ENCODE measurements around the gene FADS2.

The FADS2 gene

DNA sequence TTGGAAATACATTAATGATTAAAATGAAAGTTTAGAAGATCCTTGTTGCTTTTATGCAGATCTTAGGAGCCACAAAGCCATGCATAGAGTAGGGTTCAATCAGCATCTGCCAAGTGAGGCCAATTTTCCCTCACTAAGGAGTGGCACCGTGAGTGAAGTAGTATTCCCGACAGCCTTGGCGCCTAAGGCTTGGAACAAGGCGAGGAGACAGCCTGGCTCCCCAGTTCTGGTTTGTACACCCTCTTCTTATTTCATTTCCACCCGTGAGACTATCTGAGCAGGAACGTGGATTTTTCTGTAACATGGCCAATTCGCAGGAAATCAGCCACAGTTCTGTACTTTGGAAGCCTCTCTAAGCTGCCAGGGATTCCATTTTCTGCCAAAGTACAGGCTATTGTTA, 22.6 kb downstream of the FADS2 start:
- DNase-seq, result no peak

DNA sequence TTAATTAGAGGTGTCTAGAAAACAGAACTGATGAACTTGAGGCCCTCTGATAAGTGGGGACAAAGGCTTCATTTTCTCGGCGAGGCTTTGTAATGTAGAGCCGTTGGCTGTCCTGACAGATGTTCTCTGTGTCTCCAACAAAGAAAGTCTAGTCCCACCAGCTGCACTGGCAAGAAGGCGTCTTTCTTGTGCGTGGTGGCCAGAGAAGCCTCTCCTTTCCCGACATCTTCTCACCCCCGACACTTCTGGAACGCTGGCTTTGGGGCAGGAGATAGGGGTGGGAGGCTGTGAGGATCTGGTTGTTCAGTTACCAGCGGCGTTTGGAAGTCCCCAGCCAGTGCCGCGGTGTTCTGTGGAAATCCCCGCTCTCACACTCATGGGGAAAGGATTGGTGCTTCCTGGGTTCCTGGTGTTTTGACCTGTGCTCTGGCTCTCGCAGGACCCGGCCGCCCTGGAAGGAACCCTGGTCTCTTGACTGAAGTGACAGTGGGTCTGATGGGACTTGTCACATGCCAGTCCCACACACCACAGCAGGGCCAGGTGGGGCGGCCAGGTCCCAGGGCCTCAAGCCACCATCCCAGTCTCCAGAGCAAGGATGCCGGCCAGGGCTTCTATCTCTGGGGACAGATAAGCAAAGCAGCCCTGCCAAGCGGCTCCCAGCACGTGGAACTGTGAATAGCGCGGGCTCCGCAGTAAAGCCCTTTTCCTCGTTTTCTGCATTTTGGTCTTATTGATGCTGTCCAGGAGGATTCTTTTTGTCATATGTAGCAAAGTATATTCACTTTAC, 23.2 kb downstream of the FADS2 start:
- DNase-seq, result no peak

DNA sequence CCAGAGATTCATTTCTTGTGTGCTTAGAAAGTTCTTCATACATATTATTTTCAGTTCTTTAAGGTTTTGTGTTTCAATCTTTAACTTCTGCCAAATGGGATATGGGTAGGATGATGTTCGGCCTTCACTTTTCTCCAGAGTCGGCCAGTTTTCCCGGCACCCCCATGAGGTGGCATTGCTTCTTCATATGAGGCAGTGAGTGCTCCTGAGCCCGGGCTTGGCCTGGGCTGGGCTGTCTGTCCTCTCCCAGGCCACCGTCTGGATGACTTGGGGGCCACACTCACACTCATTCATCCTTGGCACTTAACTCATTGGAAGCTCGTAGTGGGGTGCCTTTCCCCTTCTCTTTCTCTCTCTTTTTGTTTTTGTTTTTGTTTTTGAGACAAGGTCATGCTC, 23.8 kb downstream of the FADS2 start:
- DNase-seq, result no peak

DNA sequence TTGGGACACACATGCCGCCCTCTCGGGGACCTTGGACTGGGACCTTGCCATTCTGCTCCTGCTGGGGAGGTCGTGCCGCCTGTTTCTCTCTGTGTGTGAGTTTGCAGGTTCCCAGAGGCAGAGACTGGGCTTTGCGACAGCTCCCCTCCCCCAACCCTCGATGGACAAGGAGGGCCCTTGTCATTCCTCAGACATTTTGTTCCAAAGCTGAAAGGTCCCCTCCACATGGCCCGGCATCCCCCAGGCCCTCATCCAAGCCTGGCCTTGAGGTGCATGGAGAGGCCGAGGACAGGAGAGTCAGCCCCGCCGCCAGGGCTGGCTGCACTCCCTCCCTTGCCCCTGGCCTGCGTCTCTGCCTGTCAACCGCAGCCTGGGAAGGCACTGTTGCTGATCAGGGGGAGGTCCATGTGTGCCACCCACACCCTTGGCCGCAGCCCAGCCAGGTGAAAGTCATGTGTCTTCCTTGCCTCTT, 25.6 kb downstream of the FADS2 start:
- no peak for DNase-seq

DNA sequence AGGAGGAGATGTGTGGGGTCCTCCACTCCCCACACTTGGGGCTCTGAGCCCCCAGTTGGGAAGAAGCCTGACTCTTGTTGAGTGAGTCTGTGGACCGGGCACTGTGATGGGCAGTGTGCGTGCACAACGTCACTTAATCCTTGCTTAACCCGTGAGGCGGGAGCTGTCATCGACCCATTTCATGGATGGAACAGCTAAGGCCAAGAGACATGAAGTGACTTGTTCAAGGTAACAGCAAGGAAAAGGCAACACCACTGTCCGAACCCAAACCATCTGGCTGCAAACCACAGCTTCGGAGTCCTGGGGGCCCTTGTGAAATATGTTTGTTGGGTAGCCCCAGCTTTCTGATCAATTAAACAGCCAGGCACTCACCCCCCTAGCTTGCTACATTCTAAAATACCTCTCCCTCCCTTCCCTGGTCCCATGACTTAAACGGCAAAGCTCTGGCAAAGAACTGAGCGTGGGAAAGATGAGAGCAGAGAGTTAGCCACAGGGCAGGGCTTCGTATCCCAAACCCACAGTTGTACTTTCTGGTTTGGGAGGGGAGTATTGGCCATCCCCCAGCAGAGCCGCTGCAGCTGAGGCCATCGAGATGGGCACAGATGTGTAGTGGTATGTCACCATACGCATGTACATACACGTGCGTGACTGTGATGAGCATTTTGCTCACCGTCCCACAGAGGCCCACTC, 26.3 kb downstream of the FADS2 start:
- no peak for DNase-seq

DNA sequence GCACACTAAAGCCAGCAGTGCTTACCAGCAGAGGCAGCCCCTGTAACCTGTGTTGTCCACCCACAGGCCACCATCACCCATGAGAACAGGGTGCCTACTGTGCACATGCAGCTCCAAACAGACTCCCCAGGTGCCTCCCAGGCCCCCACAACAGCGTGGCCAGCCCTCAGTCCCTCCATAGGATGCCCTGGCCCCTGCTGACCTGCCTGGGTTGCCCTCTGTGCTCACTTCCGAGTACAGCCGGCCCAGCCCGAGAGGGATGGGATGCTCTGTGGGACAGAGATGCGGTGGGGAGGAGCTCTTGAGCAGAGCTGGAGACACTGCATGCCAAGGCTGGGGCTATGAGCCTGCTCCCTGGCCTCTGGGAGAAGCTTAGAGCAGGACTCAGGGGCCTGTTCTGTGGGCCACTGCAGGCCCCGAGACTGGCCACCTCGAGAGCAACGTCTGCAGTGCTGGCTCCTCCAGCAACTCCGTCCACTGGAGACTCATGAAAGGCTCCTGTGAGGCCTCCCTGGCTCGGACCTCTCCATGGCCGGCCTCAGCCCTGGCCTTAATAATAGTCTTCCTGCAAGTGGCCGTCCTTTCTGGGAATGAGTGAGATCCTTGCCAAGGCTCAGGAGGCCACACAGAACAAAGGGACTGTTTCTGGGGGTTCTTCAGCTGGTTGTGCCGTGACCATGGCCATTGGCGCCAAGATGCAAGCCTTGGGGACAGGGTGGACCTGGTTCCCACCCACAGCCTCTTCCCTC, 27.0 kb downstream of the FADS2 start:
- DNase-seq, result no peak

DNA sequence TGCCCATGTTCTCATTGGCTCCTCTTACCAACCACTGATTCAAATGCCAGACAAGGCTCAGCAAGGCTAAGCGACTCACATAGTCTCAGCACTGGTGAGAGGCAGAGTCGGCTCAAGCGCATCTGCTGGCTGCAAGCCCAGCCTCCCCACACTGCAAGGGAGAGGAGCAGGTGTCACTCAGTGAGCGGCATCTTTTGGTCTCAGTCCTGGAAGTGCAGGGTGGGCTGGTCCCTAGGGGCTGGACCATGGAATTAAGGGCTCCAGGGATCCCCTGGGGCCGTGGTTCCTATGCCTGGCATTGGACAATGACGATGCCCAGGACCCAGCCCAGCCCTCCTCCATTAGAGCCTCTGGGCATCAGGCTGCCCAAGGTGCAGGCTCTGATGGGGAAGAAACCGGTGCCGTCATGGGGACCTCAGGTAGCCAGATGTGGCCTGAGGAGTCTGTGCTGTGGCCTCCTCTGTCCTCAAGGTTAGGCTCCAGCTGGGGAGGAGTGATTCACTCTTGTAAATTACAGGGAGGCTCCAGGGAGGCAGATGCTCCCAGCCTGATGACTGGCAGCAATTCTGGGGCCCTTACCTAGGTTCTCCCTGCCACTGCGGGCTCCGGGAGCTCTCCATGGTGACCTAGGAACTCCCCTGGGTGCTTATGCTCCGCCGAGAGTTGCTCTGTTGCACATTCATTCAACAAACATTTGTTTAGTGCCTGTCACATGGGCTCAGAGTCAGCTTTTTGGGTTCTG, 28.0 kb downstream of the FADS2 start:
- no peak for DNase-seq

DNA sequence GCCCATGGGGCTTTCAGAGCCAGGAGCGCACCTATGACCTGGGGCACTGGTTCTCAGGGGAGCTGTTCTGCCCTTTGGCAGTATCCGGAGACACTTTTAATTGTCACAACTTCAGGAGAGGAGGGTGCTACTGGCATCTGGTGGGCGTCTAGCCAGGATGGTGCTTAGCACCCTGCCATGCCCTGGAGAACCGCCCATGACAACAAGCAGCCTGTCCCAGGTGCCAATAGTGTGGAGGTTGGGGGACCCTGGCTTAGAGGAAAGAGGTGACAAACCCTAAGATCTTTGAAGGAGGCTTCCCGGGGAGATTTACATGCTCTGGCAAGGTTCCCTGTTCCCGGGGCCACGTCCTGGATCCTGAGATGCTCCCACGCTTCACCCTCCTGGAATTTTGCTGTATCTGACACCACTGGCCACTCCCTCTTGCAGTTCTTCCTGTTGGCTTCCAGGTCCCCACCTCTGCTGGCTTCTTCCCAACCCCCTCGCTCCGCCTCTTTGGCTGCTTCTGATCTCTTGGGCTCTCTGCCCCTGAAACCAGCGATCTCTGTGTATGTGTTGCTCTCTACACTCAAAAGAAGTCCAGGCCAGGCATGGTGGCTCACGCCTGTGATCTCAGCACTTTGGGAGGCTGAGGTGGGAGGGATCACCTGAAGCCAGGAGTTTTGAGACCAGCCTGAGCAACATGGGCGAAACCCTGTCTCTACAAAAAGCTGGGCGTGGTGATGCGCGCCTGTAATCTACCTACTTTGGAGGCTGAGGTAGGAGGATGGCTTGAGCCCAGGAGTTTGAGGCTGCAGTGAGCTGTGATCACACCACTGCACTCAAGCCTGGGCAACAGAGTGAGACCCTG, 32.2 kb downstream of the FADS2 start:
- no peak for DNase-seq

DNA sequence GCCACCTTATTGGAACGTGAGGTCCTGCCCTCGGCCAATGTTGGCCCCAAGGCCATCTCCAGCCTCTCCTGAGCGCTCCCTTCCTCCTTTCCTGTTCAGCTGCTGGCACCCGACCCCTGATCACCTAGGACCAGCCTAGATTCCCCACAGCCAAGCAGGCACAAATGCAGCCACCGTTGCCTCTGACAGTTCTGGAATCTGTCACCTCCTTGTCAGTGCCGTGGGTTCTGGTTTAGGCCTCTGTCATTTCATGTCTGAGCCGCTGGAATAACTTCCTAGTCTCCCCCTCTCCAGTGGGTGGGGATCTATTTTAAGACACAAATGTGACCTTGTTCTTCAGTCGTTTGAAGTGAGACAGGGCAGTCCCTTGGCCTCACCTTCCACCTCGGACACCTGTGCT, 33.5 kb downstream of the FADS2 start:
- DNase-seq, result no peak

DNA sequence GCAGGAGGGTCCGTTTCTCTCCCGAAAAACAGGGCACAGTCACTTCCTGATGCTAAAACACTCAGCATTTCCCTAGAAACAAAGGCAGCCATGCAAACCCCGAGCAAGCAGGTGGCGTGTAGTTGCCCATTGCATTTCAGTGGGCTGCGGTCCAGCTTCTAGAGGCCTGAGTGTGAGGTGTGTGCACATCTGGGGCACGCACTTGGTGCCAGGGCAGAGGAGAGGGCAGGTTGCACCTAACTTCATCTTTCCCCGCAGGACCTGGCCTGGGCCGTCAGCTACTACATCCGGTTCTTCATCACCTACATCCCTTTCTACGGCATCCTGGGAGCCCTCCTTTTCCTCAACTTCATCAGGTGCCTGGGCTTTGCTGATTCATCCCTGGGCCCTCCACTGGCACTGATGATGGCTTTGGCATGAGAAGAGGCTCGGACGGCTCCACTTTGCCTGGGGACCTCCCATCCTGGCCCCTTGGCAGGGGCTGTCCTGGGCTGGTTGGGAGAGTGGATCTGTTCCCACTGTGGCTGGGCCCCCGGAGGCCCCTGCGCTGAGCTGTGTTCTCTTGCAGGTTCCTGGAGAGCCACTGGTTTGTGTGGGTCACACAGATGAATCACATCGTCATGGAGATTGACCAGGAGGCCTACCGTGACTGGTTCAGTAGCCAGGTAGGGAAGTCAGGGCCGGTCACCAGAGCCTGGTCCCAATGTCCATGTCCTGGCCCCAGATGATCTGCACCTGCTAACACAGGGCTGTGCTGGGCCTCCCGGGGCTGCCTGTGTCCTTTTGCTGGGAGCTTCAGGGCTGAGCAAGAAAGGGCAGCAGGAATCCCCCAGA, 34.8 kb downstream of the FADS2 start:
- no peak for DNase-seq

DNA sequence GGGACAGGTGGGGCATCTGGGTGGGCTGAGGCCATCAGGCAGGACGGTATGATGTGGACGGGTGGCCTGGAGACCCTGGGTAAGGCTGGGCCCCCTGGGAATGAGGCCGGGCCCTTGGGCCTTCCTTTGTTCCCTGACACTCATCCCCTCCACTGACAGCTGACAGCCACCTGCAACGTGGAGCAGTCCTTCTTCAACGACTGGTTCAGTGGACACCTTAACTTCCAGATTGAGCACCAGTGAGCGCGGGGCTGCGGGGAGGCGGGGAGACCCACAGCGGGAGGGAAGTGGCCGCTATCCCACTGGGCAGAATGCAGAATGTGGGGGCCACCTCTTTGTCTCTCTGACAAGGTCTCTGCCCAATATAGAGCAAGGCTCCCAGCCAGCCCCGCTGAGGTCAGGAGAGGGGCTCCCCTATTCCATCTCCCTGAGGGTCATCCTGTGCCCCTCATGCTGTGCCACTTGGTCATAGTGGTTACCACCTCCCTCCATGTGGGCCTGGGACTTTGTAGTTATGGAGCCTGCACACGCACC, 35.5 kb downstream of the FADS2 start:
- no peak for DNase-seq

DNA sequence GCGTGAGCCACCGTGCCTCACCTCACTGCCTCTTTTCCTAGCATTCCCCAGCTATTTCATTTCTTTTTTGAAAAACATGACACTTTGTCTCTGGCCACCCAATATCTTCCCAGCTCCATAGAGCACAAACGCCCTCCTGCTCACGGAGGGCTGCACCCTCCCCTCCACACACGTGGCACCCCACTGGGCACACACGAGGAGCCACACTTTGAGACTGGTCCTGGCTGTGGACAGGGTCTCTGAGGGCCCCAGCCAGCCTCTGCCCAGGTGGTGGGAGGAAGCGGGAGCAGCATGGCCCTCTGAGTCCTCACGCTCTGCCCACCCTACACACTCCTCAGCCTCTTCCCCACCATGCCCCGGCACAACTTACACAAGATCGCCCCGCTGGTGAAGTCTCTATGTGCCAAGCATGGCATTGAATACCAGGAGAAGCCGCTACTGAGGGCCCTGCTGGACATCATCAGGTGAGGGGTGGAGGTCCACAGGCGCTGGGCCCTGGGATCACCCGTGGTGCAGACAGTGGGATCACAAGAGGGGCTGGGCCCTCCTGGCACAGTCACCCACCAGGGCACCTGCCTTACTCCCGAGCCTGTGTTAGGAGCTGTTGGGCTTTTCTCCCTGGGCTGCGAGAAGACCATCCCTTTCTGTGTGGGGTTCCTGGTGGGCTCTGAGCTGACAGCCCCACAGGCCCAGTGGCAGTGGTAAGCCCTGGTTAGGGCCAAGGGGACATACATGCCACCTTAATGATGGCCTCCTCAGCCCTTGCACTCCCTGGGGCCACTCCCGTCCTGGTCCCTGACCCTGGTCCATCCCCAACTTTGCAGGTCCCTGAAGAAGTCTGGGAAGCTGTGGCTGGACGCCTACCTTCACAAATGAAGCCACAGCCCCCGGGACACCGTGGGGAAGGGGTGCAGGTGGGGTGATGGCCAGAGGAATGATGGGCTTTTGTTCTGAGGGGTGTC, 37.0 kb downstream of the FADS2 start:
- DNase-seq, result no peak

DNA sequence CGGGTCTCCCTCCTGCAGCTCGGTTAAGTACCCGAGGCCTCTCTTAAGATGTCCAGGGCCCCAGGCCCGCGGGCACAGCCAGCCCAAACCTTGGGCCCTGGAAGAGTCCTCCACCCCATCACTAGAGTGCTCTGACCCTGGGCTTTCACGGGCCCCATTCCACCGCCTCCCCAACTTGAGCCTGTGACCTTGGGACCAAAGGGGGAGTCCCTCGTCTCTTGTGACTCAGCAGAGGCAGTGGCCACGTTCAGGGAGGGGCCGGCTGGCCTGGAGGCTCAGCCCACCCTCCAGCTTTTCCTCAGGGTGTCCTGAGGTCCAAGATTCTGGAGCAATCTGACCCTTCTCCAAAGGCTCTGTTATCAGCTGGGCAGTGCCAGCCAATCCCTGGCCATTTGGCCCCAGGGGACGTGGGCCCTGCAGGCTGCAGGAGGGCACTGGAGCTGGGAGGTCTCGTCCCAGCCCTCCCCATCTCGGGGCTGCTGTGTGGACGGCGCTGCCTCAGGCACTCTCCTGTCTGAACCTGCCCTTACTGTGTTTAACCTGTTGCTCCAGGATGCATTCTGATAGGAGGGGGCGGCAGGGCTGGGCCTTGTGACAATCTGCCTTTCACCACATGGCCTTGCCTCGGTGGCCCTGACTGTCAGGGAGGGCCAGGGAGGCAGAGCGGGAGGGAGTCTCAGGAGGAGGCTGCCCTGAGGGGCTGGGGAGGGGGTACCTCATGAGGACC, 38.3 kb downstream of the FADS2 start:
- no peak for DNase-seq

DNA sequence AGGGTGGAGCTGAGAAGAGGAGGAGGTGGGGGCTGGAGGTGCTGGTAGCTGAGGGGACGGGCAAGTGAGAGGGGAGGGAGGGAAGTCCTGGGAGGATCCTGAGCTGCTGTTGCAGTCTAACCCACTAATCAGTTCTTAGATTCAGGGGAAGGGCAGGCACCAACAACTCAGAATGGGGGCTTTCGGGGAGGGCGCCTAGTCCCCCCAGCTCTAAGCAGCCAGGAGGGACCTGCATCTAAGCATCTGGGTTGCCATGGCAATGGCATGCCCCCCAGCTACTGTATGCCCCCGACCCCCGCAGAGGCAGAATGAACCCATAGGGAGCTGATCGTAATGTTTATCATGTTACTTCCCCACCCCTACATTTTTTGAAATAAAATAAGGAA, 38.9 kb downstream of the FADS2 start:
- DNase-seq, result no peak

DNA sequence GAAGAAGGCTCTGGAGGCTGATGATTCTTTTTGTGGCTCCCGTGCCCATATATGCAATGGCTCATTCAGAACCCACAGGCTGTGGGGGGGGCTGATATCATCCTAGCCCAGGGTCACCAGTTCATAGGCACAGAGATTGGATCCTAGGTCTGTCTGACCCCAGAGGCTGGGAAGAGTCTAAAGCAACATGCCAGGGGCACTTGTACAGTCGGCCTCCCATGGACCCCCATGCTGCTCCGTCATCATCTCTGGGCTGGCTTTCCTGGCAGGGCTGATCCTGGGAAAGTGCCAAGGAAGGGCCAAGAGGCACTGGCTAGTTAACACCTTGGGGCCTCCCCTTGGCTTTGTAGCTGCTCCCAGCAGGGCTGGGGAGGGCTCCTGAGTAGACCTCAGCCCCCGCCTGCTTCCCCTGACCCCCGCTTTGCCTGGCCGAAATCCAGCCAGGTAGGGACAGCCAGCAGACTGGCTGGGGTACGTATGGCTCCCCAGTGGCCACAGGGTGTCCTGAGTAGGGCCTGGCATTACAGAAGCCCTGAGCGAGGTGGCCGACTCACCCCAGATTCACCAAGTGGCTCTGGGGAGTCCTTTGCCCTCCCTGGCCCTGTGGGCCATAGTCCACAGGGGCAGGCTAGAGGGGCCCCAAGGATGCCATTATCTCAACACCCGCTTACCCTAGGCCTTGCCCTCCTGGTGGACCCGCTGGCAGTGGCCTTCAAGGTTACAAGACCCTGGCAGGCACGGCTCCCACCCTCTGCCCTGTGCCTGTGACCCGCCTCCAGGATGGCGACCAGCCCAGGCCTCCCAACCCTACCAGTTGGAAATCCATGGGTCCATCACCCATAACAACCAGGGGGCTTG, 40.7 kb downstream of the FADS2 start:
- no peak for DNase-seq

DNA sequence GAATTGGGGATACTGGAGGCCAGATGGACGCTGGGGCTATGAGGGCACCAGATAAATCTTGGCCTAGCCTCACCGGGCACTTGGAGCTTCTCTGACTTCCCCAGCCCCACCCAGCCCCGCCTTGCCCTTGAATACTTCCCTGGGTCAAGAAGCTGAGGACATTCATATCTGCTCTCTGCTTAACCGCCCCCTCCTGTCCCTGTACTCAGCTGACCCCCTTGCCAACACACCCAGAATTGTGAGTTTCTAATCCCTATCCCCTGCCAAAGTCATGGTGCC, 41.3 kb downstream of the FADS2 start:
- no peak for DNase-seq

DNA sequence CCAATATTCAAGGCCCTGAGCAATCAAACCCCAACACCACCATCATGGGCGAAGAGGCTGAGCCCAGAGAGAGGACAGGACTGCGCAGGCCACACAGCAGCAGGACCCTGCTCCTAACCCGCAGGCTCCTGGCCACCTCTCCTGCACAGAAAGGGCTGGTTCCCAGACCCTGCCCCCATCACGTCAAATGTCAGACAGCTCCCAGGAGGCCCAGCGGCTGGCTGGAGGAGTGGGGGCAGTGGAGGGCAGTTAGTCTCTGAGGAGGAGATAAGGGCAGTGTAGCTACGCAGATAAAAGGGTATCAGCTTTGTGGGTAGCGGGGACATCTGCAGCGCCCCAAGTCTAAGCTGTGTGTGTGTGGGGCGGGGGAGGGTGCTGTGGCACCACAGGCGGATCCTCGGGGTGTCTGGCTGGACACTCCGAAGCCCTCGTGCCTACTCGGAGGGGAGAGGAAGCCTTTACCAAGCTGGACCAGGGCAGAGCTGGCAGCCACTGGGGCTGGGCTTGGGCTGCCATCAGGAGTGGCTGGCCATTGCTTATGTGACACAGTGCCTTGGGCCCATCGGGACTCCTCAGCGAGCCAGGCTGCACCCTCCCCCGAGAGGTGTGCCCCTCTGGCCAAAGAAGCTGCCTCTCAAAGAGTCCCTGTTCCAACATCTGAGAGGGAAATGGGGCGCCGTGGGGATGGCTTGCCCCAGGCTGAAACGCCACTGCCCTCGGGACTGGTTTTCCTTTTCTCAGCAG, 41.8 kb downstream of the FADS2 start:
- no peak for DNase-seq
